KG1 (cell line): ENCODE data around the gene MTHFS.

ENCODE experiments used
- DNase-seq: peaks from one replicate; lab custom pipeline; 2025; lab: John Stamatoyannopoulos, UW

The MTHFS gene

DNA sequence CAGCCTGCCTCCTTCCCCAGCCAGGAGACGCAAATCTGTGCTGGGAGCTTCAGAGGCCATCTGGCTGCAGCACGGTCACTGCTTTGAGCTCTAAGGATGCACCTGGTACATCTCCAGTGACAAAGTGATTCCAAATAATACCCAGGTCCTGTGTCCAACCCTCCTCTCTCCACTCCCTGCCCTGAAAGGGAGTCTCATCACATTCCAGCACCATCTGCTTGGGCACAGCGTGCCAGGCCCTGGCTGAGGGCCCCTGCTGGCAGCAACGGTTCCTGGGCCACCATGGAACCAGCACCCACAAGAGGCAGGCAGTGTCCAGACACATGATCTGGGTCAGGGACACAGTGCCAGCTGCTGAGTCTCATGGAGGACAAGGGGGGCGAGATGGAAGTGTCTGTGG is 81.3 kb downstream of the MTHFS start:
- no peak for DNase-seq

DNA sequence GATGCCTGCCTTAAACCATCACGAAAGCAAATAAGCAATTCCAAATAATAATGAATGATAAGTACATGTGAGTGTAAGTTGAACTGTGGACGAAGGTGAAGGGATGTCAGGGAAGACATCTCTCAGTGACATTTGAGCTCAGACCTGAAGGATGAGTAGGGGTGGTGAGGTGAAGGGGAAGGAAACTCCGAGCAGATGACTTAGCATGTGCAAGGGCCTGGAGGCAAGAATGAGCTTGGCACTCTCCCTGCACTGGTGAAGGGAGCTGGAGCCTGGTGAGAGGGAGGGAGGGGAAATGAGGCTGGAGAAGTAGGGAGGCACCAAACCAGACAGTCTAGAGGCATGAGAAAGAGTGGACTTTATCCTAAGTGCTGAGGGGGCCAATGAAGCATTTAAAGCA is 84.3 kb downstream of the MTHFS start:
- DNase-seq = no peak

DNA sequence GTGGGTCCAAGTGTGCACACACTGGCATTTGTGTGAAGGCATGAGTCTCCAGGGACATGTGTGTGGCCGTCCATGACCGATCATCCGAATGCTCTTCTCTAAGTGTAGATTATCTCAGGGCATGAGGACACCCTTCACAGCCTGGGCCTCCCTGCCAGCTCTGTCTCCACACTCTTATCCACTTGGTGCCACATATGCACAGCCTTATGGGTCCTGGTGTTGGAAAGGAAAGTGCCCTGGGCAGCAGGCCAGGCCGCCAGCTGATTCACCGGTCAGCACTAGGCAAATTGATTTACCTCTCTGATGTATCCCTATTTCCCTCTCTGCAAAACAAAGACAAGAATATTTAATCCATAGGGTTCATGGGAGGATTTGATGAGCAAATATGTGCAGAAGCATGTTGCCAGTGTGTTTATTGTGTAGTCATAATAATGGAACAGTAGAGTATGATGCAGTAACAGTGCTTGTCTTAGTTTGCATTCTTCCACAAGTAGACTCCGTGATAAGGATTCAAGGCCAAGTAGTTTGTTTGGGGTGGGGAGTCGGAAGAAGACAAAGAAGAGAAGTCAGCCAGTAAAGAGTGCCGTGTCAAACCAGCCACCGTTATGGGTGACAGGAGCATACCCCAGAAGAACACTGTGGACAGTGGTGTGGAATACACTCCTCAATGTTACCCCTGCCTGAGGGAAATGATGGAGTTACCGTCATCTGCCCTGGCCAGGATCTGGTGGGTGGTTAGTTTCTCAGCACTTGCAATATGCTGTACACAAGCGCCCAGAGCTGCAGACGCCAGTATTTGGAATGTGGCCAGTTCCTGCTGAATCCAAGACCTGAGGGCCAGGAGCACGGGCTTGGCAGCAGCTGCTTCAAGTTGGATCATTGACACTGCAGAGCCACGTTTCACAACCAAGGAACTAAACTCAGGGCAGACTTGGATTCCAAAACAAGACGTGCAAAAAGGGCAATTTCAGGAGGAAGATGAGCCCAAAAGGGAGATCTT is 85.1 kb downstream of the MTHFS start:
- no peak for DNase-seq

DNA sequence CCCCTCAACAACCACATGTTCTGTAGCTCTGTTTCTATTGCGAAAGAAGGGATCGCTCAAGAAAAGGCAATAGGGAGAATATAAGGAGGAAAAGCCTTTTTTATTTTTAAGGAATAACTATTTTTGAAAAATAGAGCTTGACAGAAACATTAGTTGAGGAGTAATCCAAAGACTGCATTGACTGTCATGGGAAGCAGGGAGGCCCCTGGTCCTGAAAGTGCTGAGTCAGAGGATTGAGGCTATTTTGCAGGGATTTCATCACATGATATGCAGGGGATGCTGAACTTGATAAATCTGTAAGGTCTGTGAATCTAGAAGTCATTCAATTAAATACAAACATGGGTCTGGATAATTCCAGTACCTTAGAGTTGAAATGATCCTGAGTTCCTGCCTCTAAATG is 92.0 kb downstream of the MTHFS start:
- DNase-seq = no peak

- DNase-seq = no peak
These were observed 98.5 kb downstream of the MTHFS start for GRCh38 chr15:79798311-79798710.
